Spleen (tissue), 11 donors: ENCODE results near the gene POLE. TPM values are rescaled to one million over a fixed set of nuclear protein-coding genes. Genes with fewer than 3 reads are reported as not detected.

Experiments
- DNase-seq: peaks from one replicate; pipeline ENCODE4 v3.0.0-alpha.2; 2020
- H3K27ac ChIP-seq, 8 donors: fragments of 200-600 bp; sonication (generic) in 7 of 8; 1 replicate in 4 of 8; 2 replicates in 4 of 8; pipeline versions ENCODE4 v1.5.0 to v1.8.0; 2016 to 2021; ENCODE audit warnings: inconsistent platforms in 4 of 8, mild to moderate bottlenecking in 4 of 8, moderate library complexity in 1 of 8
- H3K27me3 ChIP-seq, 7 donors: fragments of 200-600 bp; sonication (generic) in 6 of 7; replicated peaks in 1 of 7; 1 replicate in 4 of 7; 2 replicates in 3 of 7; pipeline versions ENCODE4 v1.5.0 to v1.8.0; 2016 to 2021; ENCODE audit warnings: inconsistent platforms in 3 of 7, mild to moderate bottlenecking in 1 of 7
- H3K36me3 ChIP-seq, 6 donors: fragments of 200-600 bp; sonication (generic) in 5 of 6; 1 replicate in 4 of 6; 2 replicates in 2 of 6; pipeline versions ENCODE4 v1.5.0 to v1.8.0; 2016 to 2021; ENCODE audit warnings: inconsistent platforms in 2 of 6
- H3K4me1 ChIP-seq, 6 donors: fragments of 200-600 bp; sonication (generic) in 5 of 6; 1 replicate in 3 of 6; 2 replicates in 3 of 6; pipeline versions ENCODE4 v1.5.0 to v1.8.0; 2016 to 2021; ENCODE audit warnings: inconsistent platforms in 3 of 6
- H3K4me3 ChIP-seq, 8 donors: fragments of 200-600 bp; sonication (generic) in 7 of 8; 1 replicate in 4 of 8; 2 replicates in 4 of 8; pipeline versions ENCODE4 v1.5.0 to v1.8.0; 2016 to 2021; ENCODE audit warnings: inconsistent platforms in 4 of 8, mild to moderate bottlenecking in 4 of 8, moderate library complexity in 2 of 8
- H3K9me3 ChIP-seq, 8 donors: fragments of 200-600 bp; sonication (generic) in 7 of 8; 1 replicate in 4 of 8; 2 replicates in 4 of 8; pipeline versions ENCODE4 v1.5.0 to v1.8.0; 2016 to 2021; ENCODE audit warnings: inconsistent platforms in 4 of 8
- POLR2A ChIP-seq, 3 donors: fragments of 450-650 bp; IDR thresholded peaks; one replicate each; pipeline ENCODE4 v1.5.1; 2017; ENCODE audit warnings: antibody characterized with exemption in 3 of 3, mild to moderate bottlenecking in 1 of 3
- POLR2AphosphoS5 ChIP-seq, 3 donors: sonication (generic); formaldehyde crosslinking; IDR thresholded peaks; one replicate each; pipeline ENCODE4 v1.5.1; 2017; ENCODE audit warnings: antibody characterized with exemption in 3 of 3
- WGBS, 5 donors: extraction: QIAGEN DNeasy Blood & Tissue Kit in 3 of 5; methylation state at CpG; one replicate each; pipeline versions ENCODE4 v1.1.5 to v1.1.7; 2013 to 2018; 5-methylcytosine and 5-hydroxymethylcytosine counted together
- intact Hi-C: fragments of 100-400 bp; cut with DNase I; formaldehyde crosslinking; loops from one replicate; pipeline ENCODE4 v1.15.0; 2023; ENCODE audit warnings: low total_unique reads
- polyA plus RNA-seq, 3 donors: library from polyadenylated mRNA; stranded (reverse); fragments of 200-250 nt; gene quantifications; one replicate each; pipeline ENCODE4 v1.2.1, GENCODE V29; 2013
- total RNA-seq, 7 donors: library from RNA; depleted of rRNA in 3 of 7; stranded (reverse); fragments of >200 nt in 3 of 7; fragmentation: NEBNext Ultra II Directional in 4 of 7; extraction: Animal tissue kit (Norgen Biotek cat#: 25700) in 4 of 7; gene quantifications; one replicate each; pipeline versions ENCODE4 v1.1.0 to v1.2.1, GENCODE V29; 2016 to 2021
- TF ChIP-seq, protein P1 (sequence below), 11 experiments: fragments of 200-600 bp in 7 of 11; fragments of 450-650 bp in 4 of 11; sonication (generic) in 4 of 11; IDR thresholded peaks in 8 of 11; conservative IDR thresholded peaks in 3 of 11; 1 replicate in 7 of 11; 2 replicates in 4 of 11; pipeline versions ENCODE4 v1.4.0 to v1.8.0; 2016 to 2021; ENCODE audit warnings: antibody characterized with exemption in 11 of 11, inconsistent platforms in 4 of 11, mild to moderate bottlenecking in 1 of 11
- donor health status: healthy with polysubstance abuse.
- donor health status: DM: no; HTN: no; CAD: no; lungs with moderate emphysema.
- donor health status: DM: no; HTN: no; CAD: no.
- donor health status: Bipolar disorder and iron deficiency.
- donor health status: healthy.
- donor health status: DM: no; HTN: no; CAD: no.
- donor health status: DM: yes; HTN: yes; CAD: no.

Gene POLE
- total and polyA plus RNA-seq, 10 donors = 18.1 to 122 (median 89.4) TPM

DNA sequence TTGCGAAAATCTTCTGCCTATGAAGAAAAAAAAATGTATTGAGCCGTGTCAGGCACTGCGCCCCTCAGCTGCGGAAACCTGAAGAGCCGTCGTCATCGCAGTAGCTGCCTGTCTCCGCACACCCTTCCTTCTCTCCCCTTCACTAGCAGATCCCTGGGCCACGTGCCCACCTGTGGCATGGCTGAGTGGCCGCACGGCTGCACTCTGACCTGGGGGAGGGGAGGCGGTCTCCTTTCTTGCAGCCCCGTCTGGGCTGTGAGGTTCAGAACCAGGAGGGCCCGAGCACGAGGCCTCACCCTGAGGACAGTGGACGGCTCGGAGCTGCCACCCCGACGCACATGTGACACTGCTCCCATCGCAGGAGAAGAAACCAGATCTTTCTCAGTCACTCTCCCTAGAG is 48.4 kb upstream of the POLE start:
- Histone ChIP-seq H3K4me3 (no peak overlapping the region), H3K27me3 (no peaks in the 10 kb centered on the region), H3K27ac (no peak overlapping the region), H3K4me1 (peaks cover 0 to under 1% (median 0%) of the 10 kb centered on the region in 6 donors), H3K36me3 (peaks cover 0 to 100% (median 89%) of the 10 kb centered on the region in 6 donors), H3K9me3 (no peaks in the 10 kb centered on the region)
- WGBS, 5 donors = 95 to 98% (median 96%) methylated on average over 20 of the region's 20 CpGs
- intact Hi-C loops = no loop called here
- DNase-seq = no peak
- peak in 1 of 3 donors; percentile 53 for TF ChIP-seq POLR2AphosphoS5 (IDR thresholded peaks at IDR 0.05)
- TF ChIP-seq POLR2A (IDR thresholded peaks at IDR 0.05) = no peak

DNA sequence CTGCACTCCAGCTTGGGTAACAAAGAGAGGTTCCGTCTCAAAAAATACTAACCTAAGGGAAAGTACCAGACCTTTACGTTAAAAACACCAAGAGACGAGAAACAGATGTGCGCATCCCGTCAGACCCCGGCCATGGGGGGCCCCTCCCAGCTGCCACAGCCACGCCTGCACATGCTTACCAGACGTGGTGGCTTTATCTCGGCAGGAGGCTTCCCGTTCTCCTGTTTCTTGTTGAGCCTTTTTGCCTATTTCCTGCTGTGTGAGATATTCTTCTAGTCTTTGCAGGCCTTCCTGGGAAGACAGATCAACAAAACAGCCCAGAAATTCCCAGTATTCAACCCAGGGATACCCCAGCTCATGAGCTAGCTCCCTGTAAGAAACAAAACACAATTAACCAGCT is 47.1 kb upstream of the POLE start:
- H3K9me3 ChIP-seq = no peaks in the 10 kb centered on the region
- no peak for DNase-seq

DNA sequence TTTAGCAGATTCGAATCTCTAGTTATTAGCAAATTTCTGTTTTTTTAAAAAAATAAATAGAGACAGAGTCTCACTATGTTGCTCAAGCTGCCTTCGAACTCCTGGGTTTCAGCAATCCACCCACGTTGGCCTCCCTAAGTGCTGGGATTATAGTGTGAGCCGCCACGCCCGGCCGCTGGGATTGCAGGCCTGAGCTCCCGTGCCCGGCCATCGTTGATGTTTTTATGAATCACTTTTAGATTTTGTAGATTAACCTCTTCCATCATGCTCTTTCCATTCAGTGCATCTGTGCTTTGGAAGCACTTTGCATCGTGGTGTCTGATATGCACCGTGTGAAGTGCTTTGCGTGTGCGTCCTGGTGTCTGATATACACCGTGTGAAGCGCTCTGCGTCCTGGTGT is 44.4 kb upstream of the POLE start:
- WGBS, 5 donors = 92 to 96% (median 95%) methylated on average over 17 of the region's 17 CpGs
- no peak overlapping the region for H3K4me3 ChIP-seq
- no peak for DNase-seq
- H3K27me3 ChIP-seq = no peaks in the 10 kb centered on the region
- peaks cover 0 to 9% (median 0%) of the 10 kb centered on the region in 6 donors for H3K4me1 ChIP-seq
- intact Hi-C loops = no loop called here
- TF ChIP-seq, protein P1, sequence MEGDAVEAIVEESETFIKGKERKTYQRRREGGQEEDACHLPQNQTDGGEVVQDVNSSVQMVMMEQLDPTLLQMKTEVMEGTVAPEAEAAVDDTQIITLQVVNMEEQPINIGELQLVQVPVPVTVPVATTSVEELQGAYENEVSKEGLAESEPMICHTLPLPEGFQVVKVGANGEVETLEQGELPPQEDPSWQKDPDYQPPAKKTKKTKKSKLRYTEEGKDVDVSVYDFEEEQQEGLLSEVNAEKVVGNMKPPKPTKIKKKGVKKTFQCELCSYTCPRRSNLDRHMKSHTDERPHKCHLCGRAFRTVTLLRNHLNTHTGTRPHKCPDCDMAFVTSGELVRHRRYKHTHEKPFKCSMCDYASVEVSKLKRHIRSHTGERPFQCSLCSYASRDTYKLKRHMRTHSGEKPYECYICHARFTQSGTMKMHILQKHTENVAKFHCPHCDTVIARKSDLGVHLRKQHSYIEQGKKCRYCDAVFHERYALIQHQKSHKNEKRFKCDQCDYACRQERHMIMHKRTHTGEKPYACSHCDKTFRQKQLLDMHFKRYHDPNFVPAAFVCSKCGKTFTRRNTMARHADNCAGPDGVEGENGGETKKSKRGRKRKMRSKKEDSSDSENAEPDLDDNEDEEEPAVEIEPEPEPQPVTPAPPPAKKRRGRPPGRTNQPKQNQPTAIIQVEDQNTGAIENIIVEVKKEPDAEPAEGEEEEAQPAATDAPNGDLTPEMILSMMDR (IDR thresholded peaks at IDR 0.05 in 8 of 11, conservative IDR thresholded peaks at IDR 0.05 in 3 of 11) = no peak
- TF ChIP-seq POLR2A (IDR thresholded peaks at IDR 0.05) = no peak
- no peak for TF ChIP-seq POLR2AphosphoS5 (IDR thresholded peaks at IDR 0.05)
- no peaks in the 10 kb centered on the region for H3K9me3 ChIP-seq
- peaks cover 6 to 98% (median 81%) of the 10 kb centered on the region in 6 donors for H3K36me3 ChIP-seq
- H3K27ac ChIP-seq = no peak overlapping the region

More for the DNA sequence above, 47.1 kb upstream of the POLE start:
- Histone ChIP-seq H3K4me3 (no peak overlapping the region), H3K27me3 (no peaks in the 10 kb centered on the region), H3K4me1 (peaks cover 0 to 9% (median 0%) of the 10 kb centered on the region in 6 donors), H3K36me3 (peaks cover 0 to 98% (median 82%) of the 10 kb centered on the region in 6 donors), H3K27ac (no peak overlapping the region)
- 74 to 86% (median 80%) methylated on average over 10 of the region's 10 CpGs for WGBS, 5 donors
- TF ChIP-seq POLR2A (IDR thresholded peaks at IDR 0.05) (no peak), POLR2AphosphoS5 (IDR thresholded peaks at IDR 0.05) (no peak)
- TF ChIP-seq, protein P1 (IDR thresholded peaks at IDR 0.05 in 8 of 11, conservative IDR thresholded peaks at IDR 0.05 in 3 of 11) = no peak
- intact Hi-C loops = no loop called here

DNA sequence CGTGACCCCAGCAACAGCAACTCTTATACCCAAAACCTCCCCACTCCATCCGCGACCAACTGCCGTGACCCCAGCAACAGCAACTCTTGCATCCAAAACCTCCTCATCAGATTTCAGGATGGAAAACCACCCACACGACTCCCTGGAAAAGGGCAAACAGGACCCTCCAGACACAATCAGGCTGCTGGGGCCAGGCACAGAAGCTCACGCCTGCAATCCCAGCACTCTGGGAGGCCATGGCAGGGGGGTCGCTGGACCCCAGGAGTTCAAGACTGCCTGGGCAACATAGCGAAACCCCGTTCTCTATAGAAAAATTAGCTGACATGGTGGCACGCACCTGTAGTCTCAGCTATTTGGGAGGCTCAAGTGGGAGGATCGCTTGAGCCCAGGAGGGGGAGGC is 43.2 kb upstream of the POLE start:
- H3K27ac ChIP-seq = peak overlapping the region in 5 of 8 donors; percentile 48 to 83 (median 72)
- WGBS, 5 donors = 82 to 96% (median 86%) methylated on average over 5 to 11 of the region's 11 CpGs
- intact Hi-C loops = no loop called here
- H3K4me1 ChIP-seq = peaks cover 0 to 9% (median 0%) of the 10 kb centered on the region in 6 donors
- H3K4me3 ChIP-seq = peak overlapping the region in 1 of 8 donors; percentile 46
- no peak for DNase-seq
- H3K9me3 ChIP-seq = no peaks in the 10 kb centered on the region
- H3K27me3 ChIP-seq = no peaks in the 10 kb centered on the region
- no peak for TF ChIP-seq POLR2A (IDR thresholded peaks at IDR 0.05)
- peak in 1 of 3 donors; percentile 2 for TF ChIP-seq POLR2AphosphoS5 (IDR thresholded peaks at IDR 0.05)
- peaks cover 6 to 98% (median 80%) of the 10 kb centered on the region in 6 donors for H3K36me3 ChIP-seq

DNA sequence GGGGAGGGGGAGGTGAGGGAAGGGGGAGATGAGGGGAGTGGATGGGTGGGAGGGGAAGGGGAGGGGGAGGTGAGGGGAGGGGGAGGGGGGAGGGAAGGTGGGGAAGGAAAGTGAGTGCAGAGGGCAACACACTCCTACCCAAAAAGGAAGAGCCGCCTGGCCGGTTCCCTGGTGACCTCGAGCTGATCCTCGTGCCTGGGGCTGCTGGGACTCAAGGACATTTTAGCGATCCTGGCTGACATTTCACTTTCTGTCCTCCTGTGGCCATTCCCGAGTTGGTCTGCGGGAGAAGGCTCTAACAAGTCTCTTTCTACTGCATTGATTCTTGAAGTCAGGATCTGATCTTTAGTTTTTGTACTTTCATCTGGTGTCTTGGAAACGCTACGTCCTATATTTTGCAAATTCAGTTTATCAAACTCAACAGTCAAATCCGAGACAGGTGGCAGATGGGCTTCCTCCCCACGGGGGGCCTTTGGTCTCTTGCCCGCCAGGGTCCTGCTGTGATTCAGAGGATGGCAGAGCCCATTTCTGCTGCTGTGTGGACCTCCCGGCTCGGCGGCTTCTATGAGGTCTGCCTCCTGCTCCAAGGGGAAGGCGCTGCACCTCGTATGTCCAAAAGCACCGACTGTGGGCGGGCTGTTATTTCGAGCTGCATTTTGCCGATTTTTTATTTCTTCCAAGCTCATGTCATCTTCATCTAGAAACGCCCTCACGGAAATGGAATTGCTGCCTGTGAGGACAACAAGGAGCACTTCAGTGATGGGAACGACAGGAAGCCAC is 42.6 kb upstream of the POLE start:
- Histone ChIP-seq H3K4me3 (peak overlapping the region in 2 of 8 donors; percentile 30 to 46), H3K27me3 (no peaks in the 10 kb centered on the region), H3K4me1 (peaks cover 0 to 9% (median 0%) of the 10 kb centered on the region in 6 donors), H3K27ac (peak overlapping the region in 7 of 8 donors; percentile 58 to 83 (median 72)), H3K36me3 (peaks cover 6 to 98% (median 80%) of the 10 kb centered on the region in 6 donors), H3K9me3 (no peaks in the 10 kb centered on the region)
- 72 to 87% (median 75%) methylated on average over 24 of the region's 24 CpGs for WGBS, 5 donors
- DNase-seq = no peak
- intact Hi-C loops = no loop called here
- peak in 1 of 3 donors; percentile 51 for TF ChIP-seq POLR2AphosphoS5 (IDR thresholded peaks at IDR 0.05)
- no peak for TF ChIP-seq POLR2A (IDR thresholded peaks at IDR 0.05)
